ENCODE results near the gene NFIX. TPM values are rescaled to one million over a fixed set of nuclear protein-coding genes. Genes with fewer than 3 reads are reported as not detected.
A peak's percentile ranks its signal among the peaks of the same experiment; 100 is the strongest.

The NFIX gene
- total and polyA plus RNA-seq, 2 donors (not counting 1 experiment from before 2014, with no cell fraction given), result 35.7 to 74.8 TPM

DNA sequence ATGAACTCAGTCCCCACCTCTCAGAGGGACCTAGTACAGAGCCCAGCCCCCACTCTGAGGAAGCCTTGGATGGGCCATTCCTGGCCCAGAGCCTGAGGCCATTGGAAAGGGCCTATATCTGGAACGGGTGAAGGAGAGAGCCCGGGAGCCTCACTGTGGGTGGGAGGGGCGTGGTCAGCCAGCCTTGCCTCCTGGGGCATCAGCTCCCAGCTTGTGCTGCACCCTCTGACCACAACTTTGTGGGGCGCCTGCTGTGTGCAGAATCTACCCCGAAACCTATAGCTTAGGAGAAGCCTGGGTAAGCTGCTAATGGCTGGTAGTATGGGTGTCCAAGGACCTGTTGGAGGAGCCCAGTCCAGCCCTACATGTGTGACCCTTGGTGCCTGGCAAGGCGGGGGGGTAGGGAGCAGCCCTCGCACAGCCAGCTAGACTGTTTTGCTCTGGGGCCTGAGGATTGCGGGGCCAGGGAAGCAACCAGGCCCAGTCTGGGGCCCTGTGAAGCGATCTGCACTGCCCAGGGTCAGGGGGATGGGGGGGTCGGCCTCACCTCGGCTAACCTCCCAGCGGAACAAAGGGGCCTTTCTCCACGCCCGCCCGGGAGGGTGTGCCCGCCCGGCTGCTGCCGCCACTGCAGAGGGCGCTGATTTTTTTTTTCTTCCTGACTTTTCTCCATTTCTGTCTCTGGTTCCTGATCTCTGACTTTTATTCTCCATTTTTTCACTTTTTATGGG is 65.1 kb downstream of the NFIX start:
- H3K79me2 ChIP-seq (ENCODE audit: control insufficient read depth, insufficient read depth, low read length), result peaks cover 84% of the 10 kb centered on the region
- H3K36me3 ChIP-seq (ENCODE audit: control insufficient read depth, insufficient read depth, low read length), result peaks cover 12% of the 10 kb centered on the region
- peak overlapping the region; percentile 71 for H3K4me2 ChIP-seq (ENCODE audit: extremely low read depth, insufficient read depth, low read length)
- no peak overlapping the region for H3K9ac ChIP-seq (ENCODE audit: insufficient read depth, low read length)
- peak; percentile 24 to 43 for DNase-seq (ENCODE audit: low read depth in 2 of 2)
- no peaks in the 10 kb centered on the region for H3K9me3 ChIP-seq (ENCODE audit: control insufficient read depth, insufficient read depth, low read depth, low read length)
- H3K4me1 ChIP-seq (ENCODE audit: control insufficient read depth, extremely low read depth, insufficient read depth, low read length), result peaks cover 55% of the 10 kb centered on the region
- peak overlapping the region; percentile 69 for H3K27ac ChIP-seq (ENCODE audit: insufficient read depth, low read length)
- H3K4me3 ChIP-seq (replicated peaks in 1 of 4; ENCODE audit: control extremely low read depth in 1 of 4, insufficient read depth in 1 of 4, low read depth in 3 of 4, low read length in 4 of 4), result peak overlapping the region in 2 of 4 experiments; percentile 17 to 43
- no peak overlapping the region for H2AFZ ChIP-seq (ENCODE audit: low read length)
- TF ChIP-seq, protein P1, sequence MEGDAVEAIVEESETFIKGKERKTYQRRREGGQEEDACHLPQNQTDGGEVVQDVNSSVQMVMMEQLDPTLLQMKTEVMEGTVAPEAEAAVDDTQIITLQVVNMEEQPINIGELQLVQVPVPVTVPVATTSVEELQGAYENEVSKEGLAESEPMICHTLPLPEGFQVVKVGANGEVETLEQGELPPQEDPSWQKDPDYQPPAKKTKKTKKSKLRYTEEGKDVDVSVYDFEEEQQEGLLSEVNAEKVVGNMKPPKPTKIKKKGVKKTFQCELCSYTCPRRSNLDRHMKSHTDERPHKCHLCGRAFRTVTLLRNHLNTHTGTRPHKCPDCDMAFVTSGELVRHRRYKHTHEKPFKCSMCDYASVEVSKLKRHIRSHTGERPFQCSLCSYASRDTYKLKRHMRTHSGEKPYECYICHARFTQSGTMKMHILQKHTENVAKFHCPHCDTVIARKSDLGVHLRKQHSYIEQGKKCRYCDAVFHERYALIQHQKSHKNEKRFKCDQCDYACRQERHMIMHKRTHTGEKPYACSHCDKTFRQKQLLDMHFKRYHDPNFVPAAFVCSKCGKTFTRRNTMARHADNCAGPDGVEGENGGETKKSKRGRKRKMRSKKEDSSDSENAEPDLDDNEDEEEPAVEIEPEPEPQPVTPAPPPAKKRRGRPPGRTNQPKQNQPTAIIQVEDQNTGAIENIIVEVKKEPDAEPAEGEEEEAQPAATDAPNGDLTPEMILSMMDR (conservative IDR thresholded peaks at IDR 0.05 in 1 of 2, IDR thresholded peaks at IDR 0.05 in 1 of 2; ENCODE audit: low read depth in 1 of 2, low read length in 2 of 2), result no peak
- TF ChIP-seq EZH2 (IDR thresholded peaks at IDR 0.05; ENCODE audit: low read length, missing control alignments), result no peak
- no peaks in the 10 kb centered on the region for H3K27me3 ChIP-seq (ENCODE audit: control insufficient read depth, insufficient read depth, low read length)
- H4K20me1 ChIP-seq (ENCODE audit: control insufficient read depth, extremely low read depth, insufficient read depth, low read length), result no peaks in the 10 kb centered on the region

DNA sequence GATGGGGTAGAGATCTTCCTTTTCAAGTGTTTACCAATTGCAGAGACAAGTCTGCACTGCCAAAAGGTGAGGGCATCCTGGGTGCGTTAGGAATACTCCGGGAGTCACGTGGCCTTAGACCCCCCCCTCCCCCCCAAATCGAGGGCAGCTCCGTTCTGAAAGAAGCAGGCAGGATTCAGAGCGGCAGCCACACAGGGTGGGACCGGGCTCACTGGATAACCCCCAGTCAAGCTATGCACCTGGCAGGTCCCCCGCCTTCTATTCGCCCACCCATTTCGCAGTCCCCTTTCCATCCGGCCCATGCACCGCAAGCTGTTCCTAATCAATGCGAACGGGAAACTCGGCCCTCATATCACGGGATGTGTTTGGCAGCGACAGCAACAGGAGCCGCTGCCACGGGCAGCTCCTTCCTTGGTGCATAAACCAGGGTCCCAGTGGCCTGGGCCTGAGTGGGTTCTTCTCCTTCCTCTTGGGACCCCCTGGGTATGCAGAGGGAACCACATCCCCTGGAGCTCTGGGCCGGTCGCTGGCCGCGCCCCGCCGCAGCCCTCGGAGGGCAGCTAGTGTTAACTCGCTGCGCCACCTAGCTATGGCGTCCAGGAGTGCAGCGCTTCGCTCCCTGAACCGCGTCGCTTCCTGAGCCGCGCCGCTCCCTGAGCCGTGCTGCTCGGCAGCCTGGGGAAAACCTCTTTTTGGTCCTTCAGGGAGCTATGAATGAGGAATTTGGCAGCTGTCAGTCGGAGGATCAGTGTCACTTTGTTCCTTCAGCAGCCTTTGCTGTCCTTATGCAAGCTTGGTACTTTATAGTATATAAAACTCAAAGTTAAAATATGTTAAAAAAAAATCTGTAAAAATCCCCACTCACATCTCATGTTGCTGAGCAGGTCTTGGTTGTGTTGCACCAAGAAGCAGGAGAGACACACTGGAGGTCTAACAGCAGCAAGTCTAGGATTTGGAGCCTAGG is 66.0 kb downstream of the NFIX start:
- H3K4me2 ChIP-seq (ENCODE audit: extremely low read depth, insufficient read depth, low read length), result peak overlapping the region; percentile 71
- peaks cover 87% of the 10 kb centered on the region for H3K79me2 ChIP-seq (ENCODE audit: control insufficient read depth, insufficient read depth, low read length)
- TF ChIP-seq, protein P1 (conservative IDR thresholded peaks at IDR 0.05 in 1 of 2, IDR thresholded peaks at IDR 0.05 in 1 of 2; ENCODE audit: low read depth in 1 of 2, low read length in 2 of 2), result peak; percentile 83 to 91
- TF ChIP-seq EZH2 (IDR thresholded peaks at IDR 0.05; ENCODE audit: low read length, missing control alignments), result no peak
- peaks cover 46% of the 10 kb centered on the region for H3K4me1 ChIP-seq (ENCODE audit: control insufficient read depth, extremely low read depth, insufficient read depth, low read length)
- peak; percentile 65 to 71 for DNase-seq (ENCODE audit: low read depth in 2 of 2)
- H3K27ac ChIP-seq (ENCODE audit: insufficient read depth, low read length), result peak overlapping the region; percentile 69
- H2AFZ ChIP-seq (ENCODE audit: low read length), result no peak overlapping the region
- H3K27me3 ChIP-seq (ENCODE audit: control insufficient read depth, insufficient read depth, low read length), result no peaks in the 10 kb centered on the region
- H4K20me1 ChIP-seq (ENCODE audit: control insufficient read depth, extremely low read depth, insufficient read depth, low read length), result no peaks in the 10 kb centered on the region
- peak overlapping the region; percentile 47 for H3K9ac ChIP-seq (ENCODE audit: insufficient read depth, low read length)
- H3K9me3 ChIP-seq (ENCODE audit: control insufficient read depth, insufficient read depth, low read depth, low read length), result no peaks in the 10 kb centered on the region
- H3K4me3 ChIP-seq (replicated peaks in 1 of 4; ENCODE audit: control extremely low read depth in 1 of 4, insufficient read depth in 1 of 4, low read depth in 3 of 4, low read length in 4 of 4), result peak overlapping the region in 3 of 4 experiments; percentile 11 to 43 (median 25)
- peaks cover 12% of the 10 kb centered on the region for H3K36me3 ChIP-seq (ENCODE audit: control insufficient read depth, insufficient read depth, low read length)

DNA sequence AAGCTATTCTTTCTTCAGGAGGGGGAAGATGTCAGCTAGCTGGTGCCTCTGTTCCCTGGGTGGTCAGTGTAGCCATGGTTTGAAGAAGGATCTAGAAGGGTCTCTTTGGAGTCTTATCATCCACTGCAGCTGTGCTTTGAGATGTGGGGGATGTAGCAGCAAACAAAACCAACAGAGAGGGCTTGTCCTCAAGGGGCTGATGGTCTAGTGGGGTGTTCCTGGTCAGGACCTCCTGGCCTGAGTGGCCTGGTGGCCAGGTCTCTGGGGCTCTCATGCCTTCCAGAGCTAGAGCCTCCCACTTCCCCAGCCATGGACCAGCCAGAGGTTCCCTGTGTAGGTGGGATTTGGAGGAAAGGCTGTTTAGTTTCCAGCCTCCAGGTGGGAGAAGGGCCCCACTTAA is 67.0 kb downstream of the NFIX start:
- no peak for TF ChIP-seq EZH2 (IDR thresholded peaks at IDR 0.05; ENCODE audit: low read length, missing control alignments)
- TF ChIP-seq, protein P1 (conservative IDR thresholded peaks at IDR 0.05 in 1 of 2, IDR thresholded peaks at IDR 0.05 in 1 of 2; ENCODE audit: low read depth in 1 of 2, low read length in 2 of 2), result no peak
- no peak overlapping the region for H3K4me3 ChIP-seq (replicated peaks in 1 of 4; ENCODE audit: control extremely low read depth in 1 of 4, insufficient read depth in 1 of 4, low read depth in 3 of 4, low read length in 4 of 4)
- no peaks in the 10 kb centered on the region for H3K27me3 ChIP-seq (ENCODE audit: control insufficient read depth, insufficient read depth, low read length)
- no peaks in the 10 kb centered on the region for H3K9me3 ChIP-seq (ENCODE audit: control insufficient read depth, insufficient read depth, low read depth, low read length)
- DNase-seq (ENCODE audit: low read depth in 2 of 2), result no peak
- H3K79me2 ChIP-seq (ENCODE audit: control insufficient read depth, insufficient read depth, low read length), result peaks cover 86% of the 10 kb centered on the region
- H4K20me1 ChIP-seq (ENCODE audit: control insufficient read depth, extremely low read depth, insufficient read depth, low read length), result no peaks in the 10 kb centered on the region
- no peak overlapping the region for H3K27ac ChIP-seq (ENCODE audit: insufficient read depth, low read length)
- no peak overlapping the region for H3K9ac ChIP-seq (ENCODE audit: insufficient read depth, low read length)
- peaks cover 14% of the 10 kb centered on the region for H3K36me3 ChIP-seq (ENCODE audit: control insufficient read depth, insufficient read depth, low read length)
- peaks cover 36% of the 10 kb centered on the region for H3K4me1 ChIP-seq (ENCODE audit: control insufficient read depth, extremely low read depth, insufficient read depth, low read length)
- no peak overlapping the region for H3K4me2 ChIP-seq (ENCODE audit: extremely low read depth, insufficient read depth, low read length)
- H2AFZ ChIP-seq (ENCODE audit: low read length), result no peak overlapping the region
